Mesodermal cell (in vitro differentiated cells): ENCODE data around the gene PKN3.
A peak's percentile ranks its signal among the peaks of the same experiment; 100 is the strongest.

Source experiments
- H3K27ac ChIP-seq: 2 replicates; pipeline ENCODE4 v1.7.0; 2013; ENCODE audit warnings: mild to moderate bottlenecking, low read depth, low read length, moderate library complexity; ENCODE audit not compliant: severe bottlenecking
- H3K36me3 ChIP-seq: 2 replicates; pipeline ENCODE4 v1.7.1; 2013; ENCODE audit warnings: mild to moderate bottlenecking, low read length, moderate library complexity; ENCODE audit not compliant: control insufficient read depth, insufficient read depth
- H3K4me1 ChIP-seq: one replicate; pipeline ENCODE4 v1.7.1; 2013; ENCODE audit warnings: mild to moderate bottlenecking, low read length; ENCODE audit not compliant: insufficient read depth, control insufficient read depth, poor library complexity, severe bottlenecking
- H3K4me3 ChIP-seq: 2 replicates; pipeline ENCODE4 v1.7.0; 2013; ENCODE audit warnings: low read length, control low read depth, mild to moderate bottlenecking; ENCODE audit not compliant: insufficient read depth, poor library complexity, severe bottlenecking; ENCODE audit errors: extremely low read depth
- H3K9me3 ChIP-seq: 2 replicates; pipeline ENCODE4 v1.7.1; 2013; ENCODE audit warnings: mild to moderate bottlenecking, low read length, moderate library complexity; ENCODE audit not compliant: control insufficient read depth
- WGBS, 2 experiments: methylation state at CpG; one replicate each; pipeline ENCODE4 v1.1.5; 2013; ENCODE audit warnings: missing lambda C conversion rate in 2 of 2; ENCODE audit not compliant: insufficient coverage in 2 of 2; 5-methylcytosine and 5-hydroxymethylcytosine counted together

The PKN3 gene

DNA sequence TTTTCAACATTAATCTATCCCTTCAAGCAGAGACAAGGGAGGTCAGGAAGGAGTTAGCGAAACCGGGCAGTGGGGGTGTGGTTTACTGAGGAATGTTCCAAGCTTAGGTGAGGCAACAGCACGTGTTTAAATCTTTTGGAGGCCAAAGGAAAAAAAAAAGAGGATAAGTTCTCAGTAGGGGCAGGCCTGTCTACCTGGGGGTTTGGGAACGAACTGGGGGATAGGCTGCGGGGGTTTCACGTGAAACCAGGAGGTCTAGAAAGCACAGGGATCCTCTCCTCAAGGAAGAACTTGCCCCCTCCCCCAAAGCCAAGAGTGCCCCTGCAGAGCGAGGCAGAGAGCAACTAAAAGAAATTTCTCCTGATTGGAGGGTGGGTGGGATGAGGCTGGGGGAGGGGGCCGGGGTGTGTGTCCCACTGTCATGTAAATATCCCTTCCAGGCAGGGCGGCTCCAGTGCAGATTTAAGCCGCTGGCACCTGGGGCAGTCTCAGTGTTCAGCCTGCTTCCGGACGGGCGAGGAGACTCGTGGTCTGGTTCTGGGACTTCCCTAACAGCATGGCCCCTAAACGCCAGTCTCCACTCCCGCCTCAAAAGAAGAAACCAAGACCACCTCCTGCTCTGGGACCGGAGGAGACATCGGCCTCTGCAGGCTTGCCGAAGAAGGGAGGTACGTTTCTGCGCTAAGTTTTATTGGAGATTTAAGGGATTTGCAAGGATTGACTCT lies 18.8 kb upstream of the PKN3 start:
- Histone ChIP-seq H3K4me3 (peak overlapping the region; percentile 65), H3K9me3 (no peaks in the 10 kb centered on the region), H3K4me1 (peaks cover 21% of the 10 kb centered on the region), H3K27ac (peak overlapping the region; percentile 76), H3K36me3 (no peaks in the 10 kb centered on the region)
- WGBS, 2 experiments, result 2 to 3% methylated on average over 13 of the region's 21 CpGs

DNA sequence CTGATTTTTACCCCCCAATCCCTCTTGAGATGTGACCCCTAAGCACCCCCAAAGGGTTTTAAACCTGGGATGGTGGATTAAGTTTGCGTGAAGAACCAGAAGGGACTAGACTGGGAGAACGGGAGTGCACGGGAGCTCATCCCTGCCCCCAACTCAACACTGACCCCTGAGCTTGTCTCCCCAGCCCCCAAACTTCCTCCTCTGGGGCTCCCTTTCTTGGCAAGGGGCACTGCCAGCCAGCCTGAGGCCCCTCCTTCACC lies 18.3 kb upstream of the PKN3 start:
- 0% methylated on average over 1 to 2 of the region's 3 CpGs for WGBS, 2 experiments
- Histone ChIP-seq H3K36me3 (no peaks in the 10 kb centered on the region), H3K9me3 (no peaks in the 10 kb centered on the region), H3K4me3 (peak overlapping the region; percentile 65), H3K4me1 (peaks cover 21% of the 10 kb centered on the region), H3K27ac (peak overlapping the region; percentile 76)

DNA sequence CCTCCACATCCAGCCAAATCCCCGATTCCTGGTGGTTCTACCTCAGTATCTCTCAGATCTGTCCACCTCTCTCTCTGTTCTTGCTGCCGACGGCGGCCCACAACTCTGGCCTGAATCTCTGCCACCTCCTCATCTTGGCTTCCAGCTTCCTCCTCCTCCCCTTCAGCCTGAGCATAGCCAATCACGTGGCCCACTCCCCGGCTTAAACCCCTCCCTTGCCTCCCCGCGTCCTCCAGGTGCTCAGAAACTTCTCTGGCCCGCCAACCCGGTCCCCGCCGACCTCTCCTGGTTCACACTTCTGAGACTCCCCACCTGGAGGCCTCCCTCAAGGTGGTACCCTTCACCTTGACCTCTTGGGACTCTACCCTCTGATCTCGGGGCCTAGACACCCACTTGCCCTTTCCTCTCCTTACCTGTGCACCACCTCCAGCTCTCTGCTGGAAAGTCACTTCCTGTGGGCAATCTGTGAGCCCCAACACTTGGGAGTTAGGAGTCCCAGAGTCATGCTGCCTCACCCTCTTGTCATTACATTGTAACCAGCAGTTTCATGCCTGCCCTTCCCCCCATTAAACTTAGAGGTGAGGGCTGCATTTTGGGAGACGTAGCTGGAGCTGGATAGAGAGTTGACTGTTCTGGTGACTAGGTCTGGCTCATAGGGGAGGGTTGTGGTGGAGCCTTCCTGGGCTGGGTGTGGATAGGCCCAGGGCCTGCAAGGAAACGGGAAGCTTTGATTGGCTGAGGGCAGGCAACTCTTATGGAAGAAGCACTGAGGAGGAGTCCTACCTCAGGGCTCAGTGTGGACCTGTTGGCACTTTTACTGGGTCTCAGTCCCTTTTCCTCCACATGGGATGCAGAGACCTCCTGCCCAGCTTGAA lies 17.7 kb upstream of the PKN3 start:
- Histone ChIP-seq H3K9me3 (no peaks in the 10 kb centered on the region), H3K4me3 (peak overlapping the region; percentile 65), H3K27ac (peak overlapping the region; percentile 76), H3K36me3 (no peaks in the 10 kb centered on the region), H3K4me1 (peaks cover 21% of the 10 kb centered on the region)
- WGBS, 2 experiments, result 2 to 4% methylated on average over 15 of the region's 15 CpGs

DNA sequence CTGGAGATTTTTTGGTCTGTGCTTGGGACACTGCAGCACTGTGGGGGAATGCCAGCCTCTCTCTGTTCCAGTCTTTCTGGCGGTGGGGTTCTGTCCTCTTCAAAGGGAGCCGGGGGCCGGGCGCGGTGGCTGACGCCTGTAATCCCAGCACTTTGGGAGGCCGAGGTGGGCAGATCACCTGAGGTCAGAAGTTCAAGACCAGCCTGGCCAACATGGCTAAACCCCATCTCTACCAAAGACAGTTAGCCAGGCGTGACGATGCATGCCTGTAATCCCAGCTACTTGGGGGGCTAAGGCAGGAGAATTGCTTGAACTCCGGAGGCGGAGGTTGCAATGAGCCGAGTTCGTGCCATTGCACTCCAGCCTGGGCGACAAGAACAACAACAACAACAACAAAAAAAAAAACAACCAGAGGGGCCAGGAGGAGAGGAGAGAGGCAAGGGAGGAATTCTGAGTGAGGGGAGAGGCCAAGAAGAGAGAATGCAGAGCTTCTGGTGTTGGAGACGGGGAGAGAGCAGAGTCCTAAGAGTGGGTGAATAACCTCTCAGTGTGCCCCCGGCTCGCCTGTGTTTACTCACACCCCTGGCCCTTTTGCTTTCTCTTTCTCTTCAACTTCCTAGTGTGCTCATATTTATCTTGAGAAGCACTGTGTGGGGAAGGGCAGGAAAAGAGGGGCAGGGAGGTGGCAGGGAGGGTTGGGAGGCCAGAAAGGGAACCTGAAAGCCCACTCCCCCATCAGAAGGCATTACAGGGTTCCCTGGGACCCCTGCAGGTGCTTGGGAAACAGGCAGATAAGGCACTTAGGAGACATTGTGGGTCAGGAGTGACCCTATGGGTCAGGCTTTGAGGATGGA lies 16.4 kb upstream of the PKN3 start:
- WGBS, 2 experiments, result 52 to 57% methylated on average over 8 to 10 of the region's 17 CpGs
- Histone ChIP-seq H3K9me3 (no peaks in the 10 kb centered on the region), H3K4me1 (peaks cover 21% of the 10 kb centered on the region), H3K27ac (no peak overlapping the region), H3K4me3 (peak overlapping the region; percentile 8), H3K36me3 (peaks cover 4% of the 10 kb centered on the region)

DNA sequence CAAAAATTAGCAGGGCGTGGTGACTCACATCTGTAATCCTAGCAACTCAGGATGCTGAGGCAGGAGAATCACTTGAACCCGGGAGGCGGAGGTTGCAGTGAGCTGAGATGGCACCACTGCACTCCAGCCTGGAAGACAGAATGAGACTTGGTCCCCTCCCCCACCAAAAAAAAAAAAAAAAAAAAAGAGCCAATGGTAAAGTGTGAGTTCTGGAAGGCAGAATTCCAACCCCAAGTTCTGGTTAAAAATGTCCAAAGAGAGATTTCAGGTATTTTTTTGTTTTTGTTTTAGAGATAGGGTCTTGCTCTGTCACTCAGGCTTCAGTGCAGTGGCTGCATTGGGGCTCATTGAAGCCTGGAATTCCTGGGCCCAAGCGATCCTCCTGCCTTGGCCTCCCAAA lies 14.8 kb upstream of the PKN3 start:
- H3K4me3 ChIP-seq, result no peak overlapping the region
- no peak overlapping the region for H3K27ac ChIP-seq
- H3K4me1 ChIP-seq, result peaks cover 23% of the 10 kb centered on the region
- H3K36me3 ChIP-seq, result peaks cover 20% of the 10 kb centered on the region
- 86 to 89% methylated on average over 2 to 3 of the region's 4 CpGs for WGBS, 2 experiments
- H3K9me3 ChIP-seq, result no peaks in the 10 kb centered on the region

DNA sequence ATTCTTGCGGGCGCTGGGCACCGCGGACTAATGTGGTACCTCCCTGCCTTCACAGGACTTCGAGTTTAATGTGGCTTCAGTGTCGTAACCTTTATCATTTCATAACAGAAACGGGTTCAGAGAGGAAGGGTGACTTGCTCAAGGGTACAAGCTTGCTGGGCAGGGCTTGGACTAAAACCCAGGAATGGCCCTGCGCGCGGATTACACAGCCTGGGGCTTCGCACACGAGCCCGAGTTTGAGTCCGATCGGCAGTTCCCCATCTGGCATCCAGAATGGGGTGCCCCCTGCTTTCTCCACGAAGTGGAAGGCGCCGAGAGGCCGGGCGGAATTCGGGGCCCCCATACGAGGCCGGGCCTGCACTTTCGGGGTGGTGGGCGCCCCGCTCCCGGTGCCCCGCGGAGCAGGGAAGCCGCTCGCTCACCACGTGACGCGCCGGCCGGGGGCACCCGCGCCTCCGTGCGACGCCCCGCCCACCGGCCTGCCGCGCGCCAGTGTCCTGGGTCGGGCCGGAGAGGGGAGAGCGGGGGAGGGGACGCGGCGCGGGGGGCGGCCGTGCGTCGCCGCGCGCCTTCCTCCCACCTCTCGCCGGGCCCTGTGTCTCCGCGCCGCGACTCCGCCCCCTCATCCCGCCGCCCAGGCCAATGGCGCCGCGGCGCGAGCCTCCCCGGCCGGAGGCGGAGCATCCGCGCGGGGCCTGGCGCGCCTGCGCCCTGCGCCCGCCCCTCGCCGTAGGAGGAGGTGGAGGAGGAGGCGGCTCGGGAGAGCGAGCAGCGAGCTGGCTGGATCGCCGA lies 13.6 kb upstream of the PKN3 start, which contains the start of gene SET:
TSS of gene SET (plus strand) at position 722 of the 792 bp plus-strand sequence. CDS start 361 bp downstream, outside the sequence.
- no peaks in the 10 kb centered on the region for H3K9me3 ChIP-seq
- H3K36me3 ChIP-seq, result peaks cover 32% of the 10 kb centered on the region
- H3K4me1 ChIP-seq, result peaks cover 24% of the 10 kb centered on the region
- H3K4me3 ChIP-seq, result peak within 1 kb of the TSS; percentile 91
- H3K27ac ChIP-seq, result peak within 1 kb of the TSS; percentile 91
- WGBS, 2 experiments, result 3 to 7% methylated on average over 47 to 58 of the region's 93 CpGs

DNA sequence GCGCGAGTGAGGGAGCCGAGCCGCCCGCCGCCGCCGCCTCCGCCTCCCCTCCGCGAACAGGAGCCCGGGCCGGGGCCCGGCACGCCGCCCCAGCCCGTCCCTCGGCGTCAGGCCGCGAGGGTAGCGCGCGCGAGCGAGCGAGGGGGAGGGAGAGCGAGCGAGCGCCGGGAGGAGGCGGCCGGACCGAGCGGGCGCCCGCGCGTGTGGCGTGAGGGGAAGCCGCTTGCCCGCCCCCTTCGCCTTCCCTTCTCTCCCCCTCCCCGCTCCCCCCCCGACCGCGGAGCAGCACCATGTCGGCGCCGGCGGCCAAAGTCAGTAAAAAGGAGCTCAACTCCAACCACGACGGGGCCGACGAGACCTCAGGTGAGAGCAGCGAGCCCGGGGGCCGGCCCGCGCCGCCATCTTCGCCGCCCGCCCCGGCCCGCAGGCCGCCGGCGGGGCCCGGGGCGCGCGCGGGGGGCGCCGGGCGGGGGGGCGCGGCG lies 13.0 kb upstream of the PKN3 start:
- Histone ChIP-seq H3K27ac (peak overlapping the region; percentile 91), H3K4me3 (peak overlapping the region; percentile 55), H3K9me3 (no peaks in the 10 kb centered on the region), H3K4me1 (peaks cover 24% of the 10 kb centered on the region), H3K36me3 (peaks cover 39% of the 10 kb centered on the region)
- WGBS, 2 experiments, result 0% methylated on average over 21 to 26 of the region's 80 CpGs

DNA sequence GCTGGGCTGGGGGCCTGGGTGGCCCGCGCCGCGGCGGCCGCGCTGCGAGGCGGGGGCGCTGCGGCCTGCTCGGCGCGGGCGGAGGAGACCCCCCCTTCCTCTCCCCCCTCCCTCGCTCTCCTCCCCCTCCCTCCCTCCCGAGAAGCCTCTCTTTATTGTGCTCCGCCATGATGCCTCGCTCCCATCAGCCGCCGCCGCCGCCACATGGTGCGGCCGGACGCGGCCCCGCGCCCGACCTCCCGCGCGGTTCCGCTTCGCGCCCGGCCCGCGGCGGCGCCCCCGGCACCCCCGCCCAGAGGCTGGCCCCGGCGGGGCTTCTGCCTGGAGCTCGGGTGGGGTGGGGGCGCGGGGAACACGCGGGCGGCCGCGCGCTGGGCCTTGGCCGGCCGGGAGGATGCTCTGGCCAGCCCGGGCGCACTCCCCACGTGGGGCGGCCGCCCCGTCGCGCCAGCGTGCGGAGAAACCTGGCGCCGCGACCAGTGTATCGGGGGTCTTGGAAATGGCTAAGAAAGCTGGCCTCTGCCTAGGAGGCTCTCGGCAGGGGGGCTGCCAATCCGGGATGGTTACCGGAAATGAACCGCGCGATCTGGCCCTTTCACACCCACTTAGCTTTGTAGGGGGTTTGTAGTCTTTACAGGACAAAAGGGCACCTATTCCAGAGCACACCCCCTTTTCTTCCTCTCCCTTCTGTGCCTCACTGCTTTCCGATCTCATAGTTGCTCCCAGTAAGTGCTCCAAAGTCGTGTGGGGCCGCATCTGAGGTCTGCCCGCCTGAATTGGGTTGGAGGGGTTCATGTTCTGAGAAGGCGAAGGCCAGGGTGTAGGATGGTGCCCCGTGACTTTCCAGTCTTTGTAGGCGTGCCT lies 12.3 kb upstream of the PKN3 start:
- WGBS, 2 experiments, result 1% methylated on average over 43 to 59 of the region's 83 CpGs
- Histone ChIP-seq H3K9me3 (no peaks in the 10 kb centered on the region), H3K27ac (peak overlapping the region; percentile 66), H3K36me3 (peaks cover 43% of the 10 kb centered on the region), H3K4me3 (peak overlapping the region; percentile 91), H3K4me1 (peaks cover 22% of the 10 kb centered on the region)

DNA sequence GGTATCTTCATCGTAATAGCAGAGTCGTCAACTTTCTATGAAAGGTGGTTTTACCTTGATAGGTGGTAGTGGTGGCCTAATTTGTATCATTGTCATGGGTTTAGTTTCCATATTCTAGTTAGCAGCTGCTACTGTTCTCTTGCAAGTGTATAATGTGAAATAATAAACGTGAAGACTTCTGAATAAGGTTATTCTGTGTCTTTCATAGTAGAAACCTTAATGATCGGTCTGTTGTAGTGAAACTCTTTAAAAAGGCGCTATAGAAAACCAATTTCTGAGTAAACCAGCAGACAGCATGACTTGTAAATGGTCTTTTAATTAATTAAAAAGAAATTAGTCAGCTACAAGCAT lies 11.6 kb upstream of the PKN3 start:
- Histone ChIP-seq H3K4me3 (peak overlapping the region; percentile 91), H3K27ac (no peak overlapping the region), H3K9me3 (no peaks in the 10 kb centered on the region), H3K4me1 (peaks cover 20% of the 10 kb centered on the region), H3K36me3 (peaks cover 46% of the 10 kb centered on the region)
- 0 to 3% methylated on average over 3 of the region's 5 CpGs for WGBS, 2 experiments
